HG02798 (cell line): ENCODE measurements around the gene PTPN14.

Experiments used
- ATAC-seq: cut with Tn5 transposase; IDR thresholded peaks from one replicate; pipeline ENCODE4 v1.9.1; 2021; ENCODE audit warnings: mild to moderate bottlenecking; ENCODE audit not compliant: unreplicated experiment, poor library complexity

PTPN14 gene

GRCh38 chr1:214326406-214326805 lies 225.0 kb downstream of the PTPN14 start:
- peak; percentile 48 for ATAC-seq

- ATAC-seq: no peak
These were observed 226.3 kb downstream of the PTPN14 start for GRCh38 chr1:214324896-214325800.

- peak; percentile 50 for ATAC-seq
These were observed 229.5 kb downstream of the PTPN14 start for GRCh38 chr1:214321705-214322453.

GRCh38 chr1:214319938-214320337 lies 231.5 kb downstream of the PTPN14 start:
- no peak for ATAC-seq

GRCh38 chr1:214318956-214319736 lies 232.3 kb downstream of the PTPN14 start:
- no peak for ATAC-seq

DNA sequence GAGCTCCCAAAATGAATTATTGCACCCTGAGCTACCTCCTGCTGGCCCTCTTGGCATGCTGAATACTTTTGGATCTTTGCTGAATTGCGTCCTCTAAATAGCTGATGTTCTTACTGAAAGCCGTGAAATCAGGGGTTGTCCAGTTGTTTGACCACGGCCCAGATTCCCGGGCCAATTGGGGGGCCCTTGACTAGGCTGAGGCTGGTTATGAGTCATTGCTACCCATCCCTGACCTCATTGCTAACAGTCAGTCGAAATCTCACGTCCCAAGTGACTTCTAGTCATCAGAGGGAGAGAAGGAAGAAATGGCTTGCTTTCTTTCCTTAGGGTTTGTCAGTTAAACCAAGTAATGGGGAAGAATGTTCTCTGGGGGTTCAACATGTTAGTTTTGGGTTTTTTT lies 233.0 kb downstream of the PTPN14 start:
- peak; percentile 66 for ATAC-seq

- ATAC-seq: peak; percentile 52
These were observed 233.7 kb downstream of the PTPN14 start for GRCh38 chr1:214317734-214318133.

- ATAC-seq: no peak
These were observed 234.1 kb downstream of the PTPN14 start for GRCh38 chr1:214317300-214317699.

DNA sequence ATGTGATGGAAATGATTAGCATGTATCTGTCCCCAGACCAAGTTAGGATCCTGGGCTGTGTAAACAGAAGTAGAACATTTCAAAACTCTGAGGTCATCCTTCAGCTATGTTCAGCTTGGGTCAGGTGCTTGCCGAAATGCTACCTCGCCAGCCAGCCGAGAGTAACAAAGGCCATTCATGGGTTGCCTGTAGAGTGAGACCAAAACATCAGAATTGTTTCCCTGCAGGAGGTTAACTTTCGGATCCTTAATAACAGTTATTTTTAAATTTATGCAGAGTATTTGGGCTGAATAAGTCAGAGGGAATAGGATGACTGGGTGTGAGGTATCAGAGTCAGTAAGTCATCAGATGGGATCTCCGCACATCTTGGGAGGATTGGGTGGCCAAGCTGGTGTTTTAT lies 234.8 kb downstream of the PTPN14 start:
- peak; percentile 27 for ATAC-seq

DNA sequence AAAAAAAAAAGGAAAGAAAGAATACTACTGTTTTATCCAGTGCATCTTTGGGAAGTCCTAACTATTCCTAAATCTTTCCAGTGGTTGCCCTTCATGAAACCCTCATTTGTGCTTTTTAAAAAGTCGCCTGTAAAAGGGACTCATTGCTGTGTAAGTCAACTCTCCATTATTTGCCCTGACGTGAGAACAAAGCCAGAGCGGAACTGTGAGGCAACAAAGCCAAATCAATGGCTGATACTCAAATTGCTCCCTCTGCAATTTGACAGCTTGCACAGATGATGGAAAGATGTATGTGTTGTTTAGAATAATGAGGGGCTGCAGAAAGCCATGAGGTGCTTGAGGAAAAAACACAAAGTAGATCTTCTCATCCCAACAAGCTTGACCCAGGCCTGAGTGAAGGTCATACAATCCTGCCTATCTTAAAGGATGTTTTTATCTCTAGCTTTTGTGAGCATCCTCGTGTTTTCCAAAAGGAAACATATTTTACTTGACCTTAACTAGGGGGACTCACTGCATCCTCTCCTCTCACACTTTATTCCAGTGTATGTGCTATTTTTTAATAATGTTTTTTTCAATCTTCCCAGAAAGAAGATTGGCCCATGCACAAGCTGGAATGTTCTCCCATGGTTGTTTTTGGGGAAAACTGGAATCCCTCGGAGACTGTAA lies 237.1 kb downstream of the PTPN14 start:
- no peak for ATAC-seq

- ATAC-seq: no peak
These were observed 238.8 kb downstream of the PTPN14 start for GRCh38 chr1:214312530-214313051.

- ATAC-seq: no peak
These were observed 240.4 kb downstream of the PTPN14 start for GRCh38 chr1:214310777-214311690.

DNA sequence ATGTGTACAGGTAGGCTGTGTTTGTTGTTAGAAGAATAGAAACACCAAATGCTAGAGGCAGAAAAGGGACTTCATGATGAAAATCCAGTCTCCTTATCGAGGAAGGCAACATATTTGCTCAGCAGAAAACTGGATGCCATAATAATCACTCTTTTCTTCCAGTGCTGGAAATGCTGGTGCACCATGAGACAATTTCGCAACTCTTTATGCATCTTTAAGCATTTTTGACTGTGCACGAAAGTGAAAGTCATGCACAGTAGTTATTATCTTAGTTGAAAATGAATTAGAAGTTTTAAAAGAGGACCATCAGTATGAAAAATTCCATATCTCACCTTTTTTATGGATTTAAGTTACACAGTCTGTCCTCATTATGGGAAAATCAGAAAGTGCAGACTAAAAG lies 241.4 kb downstream of the PTPN14 start:
- ATAC-seq: peak; percentile 49

GRCh38 chr1:214306269-214306668 lies 245.1 kb downstream of the PTPN14 start:
- no peak for ATAC-seq

- ATAC-seq: no peak
These were observed 246.1 kb downstream of the PTPN14 start for GRCh38 chr1:214305164-214305751.

DNA sequence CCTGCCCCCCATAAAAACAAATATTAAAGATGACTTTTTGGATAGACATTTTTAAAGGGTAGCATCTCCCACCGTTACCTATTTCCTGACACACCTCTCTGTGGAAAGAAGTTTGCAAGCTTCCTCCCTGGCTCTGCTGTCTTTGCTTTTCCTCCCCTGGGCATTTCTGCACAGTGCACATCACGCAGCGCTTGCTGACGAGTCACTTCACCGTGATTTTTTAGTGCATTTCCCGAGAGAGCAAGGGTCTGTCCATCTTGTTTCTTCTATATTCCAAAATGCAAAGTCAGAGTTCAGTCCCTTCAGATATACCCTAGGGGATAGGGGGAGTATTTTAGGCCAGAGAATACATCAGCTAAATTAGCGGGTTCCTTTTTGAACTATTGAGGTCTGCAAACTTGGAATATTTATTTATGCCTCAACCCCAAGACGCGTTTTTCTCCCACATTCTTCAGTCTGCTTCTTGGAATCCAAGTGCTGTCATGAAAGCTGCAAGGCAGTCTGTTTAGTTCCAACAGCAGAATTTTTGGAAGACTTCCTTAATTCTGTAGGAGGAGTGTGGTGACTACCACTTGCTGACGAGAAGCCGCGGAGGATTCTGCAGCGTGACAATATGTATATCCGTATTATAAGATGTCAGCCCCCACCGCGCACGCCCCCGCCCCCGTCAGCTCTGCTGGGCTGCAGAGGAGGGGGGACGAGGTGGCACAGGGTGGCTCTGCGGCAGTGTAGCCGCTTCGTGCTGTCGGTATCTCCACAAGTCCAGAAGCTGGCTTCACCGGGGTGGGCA lies 248.1 kb downstream of the PTPN14 start:
- no peak for ATAC-seq

DNA sequence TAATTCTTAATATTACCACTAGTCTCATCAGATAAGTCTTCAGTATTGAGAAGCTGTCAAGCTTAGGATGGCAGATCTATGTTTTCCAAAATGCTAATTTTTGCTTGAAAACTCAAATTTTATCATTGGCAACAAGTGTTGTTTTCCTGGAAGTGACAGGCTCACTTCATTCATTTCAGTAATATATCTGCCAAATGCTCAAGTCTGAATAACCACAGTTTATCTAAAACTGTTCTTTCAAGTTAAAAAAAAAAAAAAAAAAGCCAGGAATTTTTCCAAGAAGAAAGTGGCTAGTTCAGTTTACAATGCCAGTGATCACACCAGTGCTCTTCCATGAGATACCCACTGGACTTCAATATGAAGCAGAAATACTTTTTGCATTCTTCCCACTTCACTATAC lies 249.9 kb downstream of the PTPN14 start:
- no peak for ATAC-seq
